HG02759 (cell line): Measurements from ENCODE around the gene LHX1.

Source experiments
- ATAC-seq: cut with Tn5 transposase; IDR thresholded peaks from one replicate; pipeline ENCODE4 v1.9.1; 2021; ENCODE audit warnings: mild to moderate bottlenecking, moderate library complexity; ENCODE audit not compliant: unreplicated experiment

LHX1 gene

GRCh38 chr17:36937001-36937958 is at the start of gene LHX1:
Gene LHX1 (plus strand): TSS chr17:36937475. CDS start chr17:36938198, 723 bp downstream.
- ATAC-seq: no peak

GRCh38 chr17:36888236-36888951 is 48.9 kb upstream of the LHX1 start:
- ATAC-seq: no peak

DNA sequence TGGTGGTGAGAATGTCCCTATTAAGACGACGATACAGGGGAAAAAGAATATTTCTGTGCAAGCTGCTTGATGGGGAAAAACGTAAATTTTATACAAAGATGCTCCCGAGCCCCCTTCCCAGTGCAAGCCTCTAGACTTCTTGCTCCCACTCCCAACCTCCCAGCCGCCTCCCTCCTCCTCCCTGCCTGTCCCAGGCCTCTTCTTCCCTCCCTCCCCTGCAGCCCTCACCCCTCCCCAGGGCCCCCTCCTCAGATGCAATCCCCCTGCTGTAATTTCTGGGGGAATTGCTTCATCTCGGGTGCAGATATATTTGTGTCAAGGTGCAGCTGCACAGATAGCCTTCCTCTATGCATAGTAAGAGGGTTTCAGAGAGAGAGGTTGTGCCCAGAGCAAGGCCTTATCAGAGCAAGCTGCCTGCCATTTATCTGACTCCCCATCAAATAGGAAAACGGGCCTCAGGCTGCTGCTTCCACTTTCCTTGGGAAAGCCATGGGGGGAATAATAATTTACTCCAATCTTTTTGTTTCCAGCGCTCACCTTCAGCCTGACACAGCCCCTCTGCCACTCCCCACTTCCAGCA is 47.4 kb upstream of the LHX1 start:
- ATAC-seq: no peak

- ATAC-seq: no peak
Observed at GRCh38 chr17:36890398-36891168, 46.7 kb upstream of the LHX1 start.

DNA sequence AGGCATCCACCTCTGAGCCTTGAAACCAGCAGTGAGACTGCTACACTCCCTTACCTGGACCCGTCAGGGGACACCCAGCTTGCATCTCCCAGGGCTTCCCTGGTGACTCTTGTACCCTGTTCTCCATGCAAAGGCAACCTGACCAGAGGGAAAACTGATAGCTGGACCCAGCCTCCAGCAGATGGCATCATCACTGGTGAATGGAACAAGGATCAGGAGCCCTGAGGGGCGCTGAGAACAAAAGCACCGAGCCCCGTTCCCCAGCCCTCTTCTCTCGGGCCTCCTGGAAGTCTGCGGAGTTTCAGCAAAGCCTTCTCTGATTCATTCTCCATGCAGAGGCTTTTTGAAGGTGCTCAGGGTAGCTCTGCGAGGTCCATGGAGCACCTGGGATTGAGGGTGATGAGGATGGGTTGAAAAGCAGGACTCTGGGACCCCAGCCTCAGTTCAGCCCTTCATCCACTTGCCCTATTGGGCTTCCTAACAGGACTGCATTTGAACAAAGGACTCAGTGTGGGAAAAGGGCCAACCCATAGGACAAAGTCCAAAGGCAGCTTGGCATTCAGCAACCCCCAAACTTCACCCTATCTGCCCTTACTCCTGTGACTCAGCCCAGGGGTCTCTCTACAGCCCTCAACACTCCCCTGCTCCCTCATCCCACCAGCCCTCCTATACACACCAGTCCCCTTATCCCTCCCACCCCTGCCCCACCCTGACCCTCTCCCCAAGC is 45.0 kb upstream of the LHX1 start:
- no peak for ATAC-seq

- ATAC-seq: no peak
Observed at GRCh38 chr17:36894177-36894576, 43.1 kb upstream of the LHX1 start.

DNA sequence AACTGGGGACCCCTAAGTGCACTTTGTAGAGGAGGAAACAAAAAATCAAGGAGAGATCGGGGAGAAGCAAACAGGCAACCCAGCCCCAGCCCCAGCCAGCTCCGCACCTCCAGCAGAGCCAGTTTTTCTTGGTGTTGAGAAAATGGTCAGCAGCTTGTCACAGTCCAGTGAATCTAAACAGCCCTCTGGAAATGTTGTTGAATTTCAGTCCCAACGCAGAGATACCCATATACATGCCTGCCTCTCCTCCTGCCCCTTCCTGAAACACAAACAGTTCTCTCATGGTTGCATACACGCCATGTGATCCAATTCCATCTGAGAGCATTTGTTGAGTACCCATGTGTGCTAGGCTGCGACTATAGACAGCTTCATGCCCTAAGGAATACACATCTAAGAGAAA is 42.4 kb upstream of the LHX1 start:
- ATAC-seq: no peak

DNA sequence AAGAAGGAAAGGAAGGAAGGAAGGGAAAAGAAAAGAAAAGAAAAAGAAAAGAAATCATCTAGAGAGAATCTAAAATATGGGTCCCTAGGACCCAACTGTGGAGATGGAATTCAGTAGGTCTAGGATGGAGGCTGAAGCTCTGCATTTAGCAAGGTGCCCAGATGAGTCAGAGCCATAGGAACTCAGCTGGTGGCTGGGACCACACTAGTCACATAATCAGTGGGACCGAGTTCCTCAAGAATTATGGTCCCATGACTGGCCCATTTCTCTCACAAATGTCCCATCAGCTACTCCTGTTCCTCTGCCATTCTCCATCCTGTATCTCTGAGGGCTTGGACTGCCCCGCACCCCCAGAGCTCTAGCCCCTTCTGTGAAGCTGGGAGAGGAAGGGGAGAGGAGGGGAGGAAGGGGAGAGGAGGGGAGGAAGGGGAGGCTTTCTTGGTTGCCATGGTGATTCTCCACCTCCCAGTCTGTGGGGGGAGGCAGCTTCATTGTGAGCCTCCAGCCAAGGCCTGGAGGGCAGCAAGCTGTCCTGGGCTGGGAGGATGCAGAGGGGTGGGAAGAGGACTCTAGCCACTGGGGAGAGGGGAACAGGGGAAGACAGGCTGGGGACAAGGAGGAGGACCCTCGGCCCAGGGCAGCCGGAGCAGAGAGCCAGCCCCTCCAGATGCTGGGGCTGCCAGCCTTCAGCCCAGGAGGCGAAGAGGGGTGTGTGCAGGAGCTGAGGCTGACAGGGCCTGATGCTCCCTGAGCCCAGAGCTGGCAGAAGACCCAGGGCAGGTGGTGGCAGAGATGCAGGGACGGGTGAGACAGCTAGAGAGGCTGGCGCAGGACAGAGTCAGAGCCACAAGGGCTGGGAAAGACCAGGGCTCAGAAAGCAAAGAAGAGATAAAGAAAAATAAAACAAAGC is 37.8 kb upstream of the LHX1 start:
- ATAC-seq: no peak

- ATAC-seq: no peak
Observed at GRCh38 chr17:36900160-36900512, 37.1 kb upstream of the LHX1 start.

- no peak for ATAC-seq
Observed at GRCh38 chr17:36901506-36901905, 35.8 kb upstream of the LHX1 start.

- ATAC-seq: no peak
Observed at GRCh38 chr17:36907407-36907806, 29.9 kb upstream of the LHX1 start.

GRCh38 chr17:36910513-36910912 is 26.8 kb upstream of the LHX1 start:
- no peak for ATAC-seq

- no peak for ATAC-seq
Observed at GRCh38 chr17:36911001-36911400, 26.3 kb upstream of the LHX1 start.

GRCh38 chr17:36913132-36913531 is 24.1 kb upstream of the LHX1 start:
- ATAC-seq: no peak

GRCh38 chr17:36918211-36918691 is 19.0 kb upstream of the LHX1 start:
- no peak for ATAC-seq

DNA sequence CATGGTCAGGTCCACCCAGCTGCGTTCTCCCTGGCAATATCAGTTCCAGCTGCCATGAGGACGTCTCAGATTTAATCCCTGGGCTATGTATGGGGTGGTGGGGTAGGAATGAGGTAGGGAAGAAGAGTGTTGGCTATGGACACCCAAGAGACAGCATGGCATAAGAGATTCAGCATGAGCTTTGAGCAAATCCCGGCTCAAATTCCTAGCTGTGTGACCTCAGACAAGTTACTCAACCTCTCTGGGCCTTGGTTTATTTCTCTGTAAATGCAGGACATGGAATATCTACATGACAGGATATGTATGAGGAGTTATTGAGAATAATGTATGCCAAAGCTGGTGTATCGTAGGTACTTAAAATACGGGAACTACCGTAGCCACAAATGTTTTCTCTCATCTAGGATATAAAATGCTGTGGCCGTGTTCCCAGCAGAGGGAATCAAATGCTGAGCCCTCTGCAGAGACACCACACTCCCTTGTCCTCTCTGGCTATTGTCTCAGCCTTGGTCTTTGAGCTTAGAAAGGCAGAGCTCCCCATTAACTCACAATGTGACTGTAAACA is 17.8 kb upstream of the LHX1 start:
- no peak for ATAC-seq

GRCh38 chr17:36920032-36921005 is 17.0 kb upstream of the LHX1 start:
- ATAC-seq: no peak
